CD14-positive monocyte (primary cell): Measurements from ENCODE around the gene FRMD4A. TPM values are rescaled to one million over a fixed set of nuclear protein-coding genes. Genes with fewer than 3 reads are reported as not detected.

Experiments
- DNase-seq, 3 donors: peaks; one replicate each; pipeline ENCODE4 v3.0.0-alpha.2; 2011 to 2022
- H2AFZ ChIP-seq: 2 replicates; pipeline ENCODE4 v1.6.0; 2012; ENCODE audit warnings: mild to moderate bottlenecking, low read depth, low read length, inconsistent platforms; ENCODE audit not compliant: insufficient read depth, poor library complexity, severe bottlenecking
- H3K27ac ChIP-seq, 2 donors: 1 replicate in 1 of 2; 2 replicates in 1 of 2; pipeline ENCODE4 v1.5.1; 2012 to 2013; ENCODE audit warnings: low read length in 2 of 2, control low read depth in 1 of 2, inconsistent platforms in 1 of 2, low read depth in 1 of 2, mild to moderate bottlenecking in 1 of 2
- H3K27me3 ChIP-seq, 2 donors: one replicate each; pipeline versions ENCODE4 v1.6.0 to v1.6.1; 2011 to 2013; ENCODE audit warnings: low read length in 2 of 2; ENCODE audit not compliant: control insufficient read depth in 2 of 2, insufficient read depth in 2 of 2
- H3K36me3 ChIP-seq, 2 donors: replicated peaks in 1 of 2; 1 replicate in 1 of 2; 2 replicates in 1 of 2; pipeline versions ENCODE4 v1.5.1 to v1.6.1; 2012 to 2013; ENCODE audit warnings: low read length in 2 of 2, control low read depth in 1 of 2, inconsistent platforms in 1 of 2, mild to moderate bottlenecking in 1 of 2; ENCODE audit not compliant: insufficient read depth in 2 of 2, control insufficient read depth in 1 of 2
- H3K4me1 ChIP-seq, 2 donors: 1 replicate in 1 of 2; 2 replicates in 1 of 2; pipeline versions ENCODE4 v1.5.1 to v1.6.1; 2012 to 2013; ENCODE audit warnings: low read length in 2 of 2, control low read depth in 1 of 2, inconsistent platforms in 1 of 2, mild to moderate bottlenecking in 1 of 2, moderate library complexity in 1 of 2; ENCODE audit not compliant: insufficient read depth in 2 of 2, control insufficient read depth in 1 of 2
- H3K4me2 ChIP-seq: replicated peaks from 2 replicates; pipeline ENCODE3; 2012; ENCODE audit warnings: low read length, moderate library complexity, mild to moderate bottlenecking; ENCODE audit not compliant: poor library complexity, severe bottlenecking; ENCODE audit errors: extremely low read depth
- H3K4me3 ChIP-seq, 3 experiments: fragments of 200-600 bp in 1 of 3; sonication (generic) in 1 of 3; replicated peaks in 1 of 3; 1 replicate in 2 of 3; 2 replicates in 1 of 3; pipeline ENCODE4 v1.5.1; 2011 to 2013; ENCODE audit warnings: low read length in 3 of 3, mild to moderate bottlenecking in 3 of 3, control low read depth in 2 of 3, low read depth in 2 of 3, inconsistent platforms in 1 of 3, moderate library complexity in 1 of 3
- H3K79me2 ChIP-seq: 2 replicates; pipeline ENCODE4 v1.6.0; 2012; ENCODE audit warnings: mild to moderate bottlenecking, control low read depth, inconsistent platforms, low read length, moderate library complexity; ENCODE audit not compliant: insufficient read depth
- H3K9ac ChIP-seq: 2 replicates; pipeline ENCODE4 v1.6.0; 2017; ENCODE audit warnings: low read length, mild to moderate bottlenecking; ENCODE audit not compliant: insufficient read depth, poor library complexity, severe bottlenecking
- H3K9me3 ChIP-seq, 2 donors: replicated peaks in 1 of 2; 1 replicate in 1 of 2; 2 replicates in 1 of 2; pipeline versions ENCODE4 v1.5.1 to v1.6.1; 2012 to 2013; ENCODE audit warnings: low read length in 2 of 2, control low read depth in 1 of 2; ENCODE audit not compliant: control insufficient read depth in 1 of 2, insufficient read depth in 1 of 2
- H4K20me1 ChIP-seq: 2 replicates; pipeline ENCODE4 v1.6.0; 2012; ENCODE audit warnings: mild to moderate bottlenecking, low read length, control low read depth, moderate library complexity; ENCODE audit not compliant: insufficient read depth
- H3K27ac Mint-ChIP-seq, 7 donors: one replicate each; pipeline ENCODE4 v1.8.0; 2020; ENCODE audit warnings: mild to moderate bottlenecking in 7 of 7, mixed read lengths in 7 of 7, moderate library complexity in 6 of 7, inconsistent platforms in 2 of 7
- H3K27me3 Mint-ChIP-seq, 3 donors: one replicate each; pipeline ENCODE4 v1.8.0; 2021 to 2022; ENCODE audit warnings: low read depth in 3 of 3, mild to moderate bottlenecking in 3 of 3, mixed read lengths in 3 of 3, moderate library complexity in 3 of 3, inconsistent platforms in 1 of 3
- H3K36me3 Mint-ChIP-seq, 2 donors: one replicate each; pipeline ENCODE4 v1.8.0; 2020; ENCODE audit warnings: mixed read lengths in 2 of 2, inconsistent platforms in 1 of 2, mild to moderate bottlenecking in 1 of 2
- H3K4me1 Mint-ChIP-seq: one replicate; pipeline ENCODE4 v1.8.0; 2020; ENCODE audit warnings: mild to moderate bottlenecking, mixed read lengths
- H3K4me3 Mint-ChIP-seq, 2 donors: one replicate each; pipeline ENCODE4 v1.8.0; 2020; ENCODE audit warnings: mild to moderate bottlenecking in 2 of 2, mixed read lengths in 2 of 2, moderate library complexity in 1 of 2
- H3K9me3 Mint-ChIP-seq, 7 donors: one replicate each; pipeline ENCODE4 v1.8.0; 2020 to 2022; ENCODE audit warnings: mixed read lengths in 7 of 7, mild to moderate bottlenecking in 6 of 7, moderate library complexity in 6 of 7, inconsistent platforms in 2 of 7
- CTCF ChIP-seq: fragments of 200-600 bp; IDR thresholded peaks from one replicate; pipeline ENCODE4 v1.8.0; 2022; ENCODE audit warnings: antibody characterized with exemption, mild to moderate bottlenecking
- WGBS: methylation state at CpG from one replicate; pipeline ENCODE4 v1.1.5; 2013; ENCODE audit warnings: missing lambda C conversion rate; ENCODE audit not compliant: insufficient coverage; 5-methylcytosine and 5-hydroxymethylcytosine counted together
- intact Hi-C, 2 donors: fragments of 100-400 bp; cut with micrococcal nuclease; formaldehyde crosslinking; loops; one replicate each; pipeline versions ENCODE4 v1.15.0 to v1.15.1; 2023
- polyA plus RNA-seq, 3 donors: library from polyadenylated mRNA; depleted of rRNA in 1 of 3; unstranded in 2 of 3; stranded (reverse) in 1 of 3; fragments of 300-500 nt in 2 of 3; fragments of >200 nt in 1 of 3; fragmentation: Illumina TruSeq in 2 of 3; gene quantifications; 1 replicate in 2 of 3; 2 replicates in 1 of 3; pipeline ENCODE4 v1.2.3, GENCODE V29; 2012 to 2021

Gene FRMD4A
- polyA plus RNA-seq, 3 donors, result 0.12 TPM; not detected in 2

GRCh38 chr10:13810568-13810967 lies 520.2 kb downstream of the FRMD4A start:
- no peak overlapping the region for H3K4me3 Mint-ChIP-seq
- intact Hi-C loops, result no loop called here
- Histone ChIP-seq H3K27me3 (no peaks in the 10 kb centered on the region), H3K36me3 (no peaks in the 10 kb centered on the region), H3K4me2 (no peak overlapping the region), H3K4me3 (no peak overlapping the region), H3K4me1 (no peaks in the 10 kb centered on the region), H3K27ac (no peak overlapping the region), H3K9me3 (no peaks in the 10 kb centered on the region), H3K9ac (no peak overlapping the region), H4K20me1 (no peaks in the 10 kb centered on the region), H2AFZ (no peak overlapping the region), H3K79me2 (no peaks in the 10 kb centered on the region)
- WGBS, result 94% methylated on average over 2 of the region's 4 CpGs
- H3K27me3 Mint-ChIP-seq, result peaks cover 14 to 34% (median 20%) of the 10 kb centered on the region in 3 donors
- no peak overlapping the region for H3K27ac Mint-ChIP-seq
- no peaks in the 10 kb centered on the region for H3K4me1 Mint-ChIP-seq
- DNase-seq, result no peak
- H3K36me3 Mint-ChIP-seq, result no peaks in the 10 kb centered on the region
- no peak for TF ChIP-seq CTCF
- peaks cover 0 to 3% (median 0%) of the 10 kb centered on the region in 7 donors for H3K9me3 Mint-ChIP-seq

GRCh38 chr10:13809427-13809826 lies 521.3 kb downstream of the FRMD4A start:
- Histone ChIP-seq H3K4me3 (no peak overlapping the region), H4K20me1 (no peaks in the 10 kb centered on the region), H3K27ac (no peak overlapping the region), H3K79me2 (no peaks in the 10 kb centered on the region), H2AFZ (no peak overlapping the region), H3K9me3 (no peaks in the 10 kb centered on the region), H3K9ac (no peak overlapping the region), H3K4me1 (no peaks in the 10 kb centered on the region), H3K4me2 (no peak overlapping the region), H3K36me3 (no peaks in the 10 kb centered on the region), H3K27me3 (peaks cover 0 to under 1% of the 10 kb centered on the region in 2 donors)
- Mint-ChIP-seq H3K27ac (no peak overlapping the region), H3K4me3 (no peak overlapping the region), H3K27me3 (peaks cover 11 to 34% (median 18%) of the 10 kb centered on the region in 3 donors), H3K36me3 (no peaks in the 10 kb centered on the region), H3K9me3 (peaks cover 0 to 3% (median 0%) of the 10 kb centered on the region in 7 donors), H3K4me1 (no peaks in the 10 kb centered on the region)
- intact Hi-C loops, result no loop called here
- WGBS, result 76% methylated on average over 5 of the region's 6 CpGs
- no peak for DNase-seq
- TF ChIP-seq CTCF, result no peak
